GM10266 (cell line): ENCODE data around the gene TSC2.

Source experiments
- DNase-seq: peaks from one replicate; pipeline ENCODE4 v3.0.0; 2012; ENCODE audit errors: extremely low spot score
- TF ChIP-seq, protein P1 (sequence below): IDR thresholded peaks from 2 replicates; pipeline ENCODE4 v1.5.1; 2012; ENCODE audit warnings: mild to moderate bottlenecking, low read depth; ENCODE audit not compliant: control insufficient read depth, insufficient read depth; ENCODE audit errors: missing control alignments

Gene TSC2

GRCh38 chr16:2064368-2064945 is 16.7 kb downstream of the TSC2 start:
- TF ChIP-seq, protein P1, sequence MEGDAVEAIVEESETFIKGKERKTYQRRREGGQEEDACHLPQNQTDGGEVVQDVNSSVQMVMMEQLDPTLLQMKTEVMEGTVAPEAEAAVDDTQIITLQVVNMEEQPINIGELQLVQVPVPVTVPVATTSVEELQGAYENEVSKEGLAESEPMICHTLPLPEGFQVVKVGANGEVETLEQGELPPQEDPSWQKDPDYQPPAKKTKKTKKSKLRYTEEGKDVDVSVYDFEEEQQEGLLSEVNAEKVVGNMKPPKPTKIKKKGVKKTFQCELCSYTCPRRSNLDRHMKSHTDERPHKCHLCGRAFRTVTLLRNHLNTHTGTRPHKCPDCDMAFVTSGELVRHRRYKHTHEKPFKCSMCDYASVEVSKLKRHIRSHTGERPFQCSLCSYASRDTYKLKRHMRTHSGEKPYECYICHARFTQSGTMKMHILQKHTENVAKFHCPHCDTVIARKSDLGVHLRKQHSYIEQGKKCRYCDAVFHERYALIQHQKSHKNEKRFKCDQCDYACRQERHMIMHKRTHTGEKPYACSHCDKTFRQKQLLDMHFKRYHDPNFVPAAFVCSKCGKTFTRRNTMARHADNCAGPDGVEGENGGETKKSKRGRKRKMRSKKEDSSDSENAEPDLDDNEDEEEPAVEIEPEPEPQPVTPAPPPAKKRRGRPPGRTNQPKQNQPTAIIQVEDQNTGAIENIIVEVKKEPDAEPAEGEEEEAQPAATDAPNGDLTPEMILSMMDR = no peak

DNA sequence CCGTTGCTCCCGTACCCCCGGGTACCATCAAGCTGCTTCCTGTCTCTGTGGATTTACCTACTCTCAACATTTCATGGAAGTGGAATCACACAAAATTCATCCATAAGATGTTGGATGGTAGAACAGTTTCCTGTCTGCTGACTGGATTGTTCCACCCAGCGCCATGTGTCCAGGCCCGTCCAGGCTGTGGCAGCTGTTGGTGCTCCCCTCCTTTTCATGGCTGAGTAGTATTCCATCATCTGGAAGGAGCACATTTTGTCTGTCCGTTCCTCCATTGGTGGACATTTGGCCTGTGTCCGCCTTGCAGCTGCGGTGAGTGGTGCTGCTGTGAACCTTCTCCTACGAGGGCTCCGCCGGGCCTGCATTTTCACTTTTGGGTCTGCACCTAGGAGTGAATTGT is 18.4 kb downstream of the TSC2 start:
- no peak for DNase-seq
- TF ChIP-seq, protein P1 = no peak

More at GRCh38 chr16:2064368-2064945, 16.7 kb downstream of the TSC2 start:
- DNase-seq = no peak

DNA sequence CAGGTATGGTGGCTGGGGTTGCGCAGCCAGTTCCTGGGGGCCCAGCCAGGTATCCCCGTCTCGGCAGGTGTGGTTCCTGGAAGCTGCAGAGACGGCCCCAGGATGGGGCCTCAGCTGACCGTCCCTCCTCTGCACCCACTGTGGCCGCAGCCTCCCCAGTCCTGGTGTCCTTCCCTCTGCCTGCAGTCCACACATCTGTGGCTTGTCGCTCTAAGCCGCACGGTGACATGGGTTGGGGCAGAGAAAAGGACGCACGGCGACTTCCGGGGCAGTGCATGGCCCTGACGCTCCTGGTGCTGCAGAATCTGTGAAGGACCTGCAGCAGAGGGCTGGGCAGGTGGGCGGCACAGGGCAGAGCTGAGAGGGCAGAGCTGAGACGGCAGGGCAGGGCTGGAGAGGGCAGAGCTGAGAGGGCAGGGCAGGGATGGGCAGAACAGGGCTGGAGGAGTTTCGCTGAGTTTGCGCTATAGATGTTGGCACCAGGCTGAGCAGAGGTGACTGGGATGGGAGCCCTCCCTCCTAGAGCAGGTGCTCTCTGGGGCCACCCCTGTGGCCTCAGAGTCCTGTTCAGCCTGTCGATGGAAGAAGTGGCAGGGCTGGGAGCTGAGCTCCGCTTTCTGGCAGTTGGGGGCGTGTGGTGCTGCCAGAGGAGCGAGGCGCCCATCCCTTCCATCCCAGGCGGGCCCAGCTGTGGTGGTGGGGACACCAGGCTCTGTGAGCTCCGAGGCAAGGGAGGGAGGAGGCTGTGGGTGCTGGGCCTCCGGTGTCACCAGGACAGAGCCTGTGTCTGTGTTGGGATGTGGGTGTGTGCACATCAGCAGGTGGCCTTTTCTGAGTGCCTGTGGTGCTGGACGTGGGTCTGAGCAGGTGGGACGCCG is 23.0 kb downstream of the TSC2 start:
- TF ChIP-seq, protein P1 = no peak

GRCh38 chr16:2071454-2072202 is 23.8 kb downstream of the TSC2 start:
- TF ChIP-seq, protein P1 = no peak
- DNase-seq = no peak

More for the DNA sequence above, 23.0 kb downstream of the TSC2 start:
- DNase-seq = no peak

DNA sequence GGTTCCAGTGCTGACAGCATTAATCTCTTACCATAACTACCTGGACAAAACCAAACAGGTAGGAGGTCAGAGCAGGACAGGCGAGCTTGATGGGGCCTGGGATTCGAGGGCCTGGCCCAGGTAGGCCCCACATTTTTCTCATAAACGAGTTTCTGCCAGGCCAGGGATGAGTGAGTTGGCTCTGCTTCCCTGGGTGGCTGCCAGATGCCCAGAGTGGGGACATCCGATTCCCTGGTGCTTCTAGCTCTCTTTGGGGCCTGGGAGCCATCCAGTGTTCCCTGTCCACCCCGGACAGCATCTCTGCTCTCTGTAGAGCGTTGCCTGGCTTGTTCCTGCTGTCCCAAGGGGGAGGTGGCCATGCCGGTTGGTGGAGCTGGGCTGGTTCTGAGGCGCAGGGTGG is 25.1 kb downstream of the TSC2 start:
- no peak for DNase-seq
- TF ChIP-seq, protein P1 = no peak

DNA sequence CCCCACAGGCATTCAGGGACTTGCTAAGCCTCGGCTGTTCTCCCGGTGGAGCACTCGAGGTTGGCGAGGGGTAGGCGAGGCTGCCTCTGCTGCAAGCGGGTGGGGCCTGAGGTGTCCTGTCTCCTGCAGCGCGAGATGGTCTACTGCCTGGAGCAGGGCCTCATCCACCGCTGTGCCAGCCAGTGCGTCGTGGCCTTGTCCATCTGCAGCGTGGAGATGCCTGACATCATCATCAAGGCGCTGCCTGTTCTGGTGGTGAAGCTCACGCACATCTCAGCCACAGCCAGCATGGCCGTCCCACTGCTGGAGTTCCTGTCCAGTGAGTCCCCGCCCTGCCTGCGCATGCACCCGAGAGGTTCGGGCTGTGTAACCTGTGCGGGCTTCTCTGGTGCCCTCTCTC is 26.3 kb downstream of the TSC2 start:
- TF ChIP-seq, protein P1 = no peak
- no peak for DNase-seq

GRCh38 chr16:2075631-2076030 is 27.8 kb downstream of the TSC2 start:
- DNase-seq = no peak
- TF ChIP-seq, protein P1 = no peak
